Mesendoderm (in vitro differentiated cells): Measurements from ENCODE around the gene STIM2.

Experiments used
- DNase-seq: peaks from one replicate; pipeline ENCODE4 v3.0.0; 2013
- H2AK5ac ChIP-seq: 2 replicates; pipeline ENCODE4 v1.6.1; 2013; ENCODE audit warnings: low read length, inconsistent platforms
- H2BK120ac ChIP-seq: 2 replicates; pipeline ENCODE4 v1.6.1; 2013; ENCODE audit warnings: low read depth, mild to moderate bottlenecking, low read length, moderate library complexity, mixed read lengths
- H2BK15ac ChIP-seq: replicated peaks from 2 replicates; pipeline ENCODE4 v1.6.1; 2013; ENCODE audit warnings: low read depth, mild to moderate bottlenecking, moderate library complexity
- H2BK5ac ChIP-seq: 2 replicates; pipeline ENCODE4 v1.6.1; 2013; ENCODE audit warnings: low read length, inconsistent platforms
- H3K18ac ChIP-seq: 2 replicates; pipeline ENCODE4 v1.6.1; 2013; ENCODE audit warnings: mild to moderate bottlenecking, low read length, mixed read lengths
- H3K23ac ChIP-seq: one replicate; pipeline ENCODE4 v1.6.1; 2013; ENCODE audit warnings: low read length
- H3K27ac ChIP-seq: 2 replicates; pipeline ENCODE4 v1.5.1; 2013; ENCODE audit warnings: low read depth, mild to moderate bottlenecking, inconsistent platforms, low read length, moderate library complexity
- H3K27me3 ChIP-seq: 2 replicates; pipeline ENCODE4 v1.6.1; 2013; ENCODE audit warnings: low read length, control low read depth, mild to moderate bottlenecking, inconsistent platforms; ENCODE audit not compliant: insufficient read depth, poor library complexity
- H3K36me3 ChIP-seq: 2 replicates; pipeline ENCODE4 v1.6.1; 2013; ENCODE audit warnings: low read length, inconsistent platforms; ENCODE audit not compliant: control insufficient read depth, insufficient read depth
- H3K4ac ChIP-seq: one replicate; pipeline ENCODE4 v1.6.1; 2013; ENCODE audit warnings: low read depth, mild to moderate bottlenecking, low read length, moderate library complexity
- H3K4me1 ChIP-seq: 2 replicates; pipeline ENCODE4 v1.6.1; 2013; ENCODE audit warnings: low read depth, low read length, inconsistent platforms; ENCODE audit not compliant: control insufficient read depth
- H3K4me2 ChIP-seq: 2 replicates; pipeline ENCODE4 v1.6.1; 2013; ENCODE audit warnings: low read length
- H3K4me3 ChIP-seq: 2 replicates; pipeline ENCODE4 v1.5.1; 2013; ENCODE audit warnings: mild to moderate bottlenecking, low read length
- H3K56ac ChIP-seq: one replicate; pipeline ENCODE4 v1.6.1; 2013; ENCODE audit warnings: low read length
- H3K79me1 ChIP-seq: 2 replicates; pipeline ENCODE4 v1.6.1; 2013; ENCODE audit warnings: low read length, inconsistent platforms
- H3K79me2 ChIP-seq: 2 replicates; pipeline ENCODE4 v1.6.1; 2013; ENCODE audit warnings: mild to moderate bottlenecking, low read length; ENCODE audit not compliant: control insufficient read depth, insufficient read depth
- H3K9ac ChIP-seq: 2 replicates; pipeline ENCODE4 v1.6.1; 2013; ENCODE audit warnings: low read length, inconsistent platforms
- H4K5ac ChIP-seq: one replicate; pipeline ENCODE4 v1.6.1; 2013; ENCODE audit warnings: low read length
- H4K8ac ChIP-seq: one replicate; pipeline ENCODE4 v1.6.1; 2013; ENCODE audit warnings: low read depth, mild to moderate bottlenecking, control low read depth, low read length, moderate library complexity
- WGBS: extraction: QIAGEN DNeasy Blood & Tissue Kit; methylation state at CpG from one replicate; pipeline ENCODE4 v1.1.7; 2013; ENCODE audit warnings: low lambda C conversion rate, missing lambda C conversion rate; ENCODE audit not compliant: insufficient coverage; ENCODE audit errors: extremely low coverage; 5-methylcytosine and 5-hydroxymethylcytosine counted together

The STIM2 gene

DNA sequence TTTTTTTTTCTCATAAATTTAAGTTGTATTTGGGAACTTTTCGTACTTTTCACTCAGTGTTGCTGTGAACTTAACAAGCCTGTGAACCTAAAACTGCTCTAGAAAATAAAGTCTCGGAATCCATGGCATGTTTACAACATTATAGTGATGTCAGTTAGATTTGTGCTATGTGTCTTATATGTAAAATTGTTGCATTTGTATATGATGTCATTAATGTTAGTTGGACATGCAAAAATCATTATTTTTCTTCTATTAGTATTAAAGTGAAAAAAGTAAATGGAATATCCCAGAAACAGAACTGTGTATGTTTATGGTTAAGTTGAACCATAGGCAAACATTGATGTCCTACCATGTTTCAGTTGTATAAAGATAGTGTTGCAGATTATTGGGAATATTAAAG is 85.2 kb downstream of the STIM2 start:
- H3K23ac ChIP-seq: no peak overlapping the region
- no CpG with 5 or more reads among the region's 2 CpGs for WGBS
- no peak overlapping the region for H2AK5ac ChIP-seq
- H4K5ac ChIP-seq: no peak overlapping the region
- no peak overlapping the region for H3K56ac ChIP-seq
- peaks cover 11% of the 10 kb centered on the region for H3K79me2 ChIP-seq
- H2BK5ac ChIP-seq: no peak overlapping the region
- H3K36me3 ChIP-seq: no peaks in the 10 kb centered on the region
- H3K27ac ChIP-seq: no peak overlapping the region
- H2BK15ac ChIP-seq: no peak overlapping the region
- H3K4me2 ChIP-seq: no peak overlapping the region
- H4K8ac ChIP-seq: no peak overlapping the region
- H3K18ac ChIP-seq: no peak overlapping the region
- peaks cover 4% of the 10 kb centered on the region for H3K4me1 ChIP-seq
- peaks cover 8% of the 10 kb centered on the region for H3K79me1 ChIP-seq
- no peak overlapping the region for H3K4ac ChIP-seq
- no peak overlapping the region for H3K4me3 ChIP-seq
- no peak for DNase-seq
- no peaks in the 10 kb centered on the region for H3K27me3 ChIP-seq
- no peak overlapping the region for H2BK120ac ChIP-seq
- no peak overlapping the region for H3K9ac ChIP-seq

DNA sequence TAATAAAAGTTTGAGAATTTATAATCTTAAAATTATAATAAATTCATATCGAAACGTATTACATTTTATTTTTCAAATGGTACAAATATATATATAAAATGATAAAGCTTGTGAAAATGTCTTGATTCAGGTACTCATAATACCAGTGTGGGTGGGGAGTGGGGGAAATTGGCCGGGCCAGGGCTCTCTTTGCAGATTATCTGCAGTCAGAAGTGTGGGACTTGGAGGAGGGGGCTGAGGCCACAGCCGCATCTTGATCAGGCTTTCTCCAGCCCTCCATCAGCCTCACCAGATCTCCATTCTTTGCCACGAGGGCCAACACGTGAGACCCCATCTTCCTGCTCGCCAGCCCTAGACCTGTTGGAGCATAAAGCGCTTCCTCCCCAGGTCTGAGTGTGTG is 86.7 kb downstream of the STIM2 start:
- Histone ChIP-seq H3K4me3 (no peak overlapping the region), H3K4me2 (no peak overlapping the region), H3K27me3 (no peaks in the 10 kb centered on the region), H3K56ac (no peak overlapping the region), H2BK5ac (no peak overlapping the region), H3K4ac (no peak overlapping the region), H3K79me2 (peaks cover 17% of the 10 kb centered on the region), H4K8ac (no peak overlapping the region), H2AK5ac (no peak overlapping the region), H3K79me1 (peaks cover 13% of the 10 kb centered on the region), H3K36me3 (no peaks in the 10 kb centered on the region), H2BK15ac (no peak overlapping the region), H4K5ac (no peak overlapping the region), H3K4me1 (no peaks in the 10 kb centered on the region), H3K27ac (no peak overlapping the region), H3K9ac (no peak overlapping the region), H2BK120ac (no peak overlapping the region), H3K18ac (no peak overlapping the region), H3K23ac (no peak overlapping the region)
- 100% methylated on average over 2 of the region's 8 CpGs for WGBS
- DNase-seq: no peak

DNA sequence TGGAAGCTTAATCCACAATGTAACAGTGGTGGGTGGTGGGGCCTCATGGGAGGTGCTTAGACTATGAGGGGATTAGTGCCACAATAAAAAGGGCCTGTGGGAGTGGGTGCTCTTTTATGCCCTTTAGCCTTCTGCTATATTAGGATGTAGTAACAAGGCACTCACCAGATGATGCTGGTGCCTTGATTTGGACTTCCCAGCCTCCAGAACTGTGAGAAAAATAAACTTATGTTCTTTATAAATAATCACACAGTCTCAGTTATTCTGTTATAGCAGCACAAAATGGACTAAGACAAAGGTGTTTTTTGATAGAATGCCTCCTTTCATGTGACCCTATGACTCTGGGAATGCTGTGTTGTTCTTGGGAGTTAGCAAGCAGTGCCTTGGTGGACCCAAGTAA is 89.8 kb downstream of the STIM2 start:
- no peak overlapping the region for H3K4ac ChIP-seq
- no peak overlapping the region for H3K18ac ChIP-seq
- H3K79me1 ChIP-seq: peaks cover 15% of the 10 kb centered on the region
- no peak overlapping the region for H2AK5ac ChIP-seq
- no peak overlapping the region for H3K4me3 ChIP-seq
- no peak overlapping the region for H3K23ac ChIP-seq
- no peak overlapping the region for H2BK5ac ChIP-seq
- no peak overlapping the region for H3K27ac ChIP-seq
- H3K27me3 ChIP-seq: no peaks in the 10 kb centered on the region
- H3K79me2 ChIP-seq: peaks cover 15% of the 10 kb centered on the region
- no peak overlapping the region for H4K5ac ChIP-seq
- H4K8ac ChIP-seq: no peak overlapping the region
- no peaks in the 10 kb centered on the region for H3K36me3 ChIP-seq
- no peaks in the 10 kb centered on the region for H3K4me1 ChIP-seq
- no peak overlapping the region for H2BK15ac ChIP-seq
- H3K9ac ChIP-seq: no peak overlapping the region
- no peak overlapping the region for H3K56ac ChIP-seq
- H3K4me2 ChIP-seq: no peak overlapping the region
- no peak overlapping the region for H2BK120ac ChIP-seq
- no peak for DNase-seq

DNA sequence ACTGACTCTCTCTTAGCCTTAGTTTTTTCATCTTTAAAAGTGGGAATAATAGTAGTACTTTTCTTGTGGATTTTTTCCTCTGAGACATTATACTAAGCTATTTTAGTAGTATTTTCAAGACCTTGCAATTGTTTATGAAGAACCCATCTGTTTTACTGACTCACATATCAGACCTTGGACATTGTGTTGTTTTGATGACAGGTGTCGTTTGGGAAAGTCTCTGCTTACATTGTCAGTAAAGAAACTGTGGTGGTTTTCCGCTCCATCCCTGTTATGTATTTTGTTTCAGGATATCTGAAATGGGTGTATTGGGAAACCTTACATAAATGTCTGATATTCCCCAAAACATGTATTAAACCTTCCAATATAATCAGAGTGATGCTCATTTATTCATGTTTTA is 92.2 kb downstream of the STIM2 start:
- Histone ChIP-seq H2BK15ac (no peak overlapping the region), H4K5ac (no peak overlapping the region), H3K23ac (no peak overlapping the region), H3K4me1 (no peaks in the 10 kb centered on the region), H3K36me3 (no peaks in the 10 kb centered on the region), H2BK120ac (no peak overlapping the region), H3K9ac (no peak overlapping the region), H3K4me2 (no peak overlapping the region), H2BK5ac (no peak overlapping the region), H3K18ac (no peak overlapping the region), H4K8ac (no peak overlapping the region), H3K79me2 (peaks cover 11% of the 10 kb centered on the region), H3K4ac (no peak overlapping the region), H3K27me3 (no peaks in the 10 kb centered on the region), H3K79me1 (peaks cover 9% of the 10 kb centered on the region), H3K56ac (no peak overlapping the region), H3K4me3 (no peak overlapping the region), H3K27ac (no peak overlapping the region), H2AK5ac (no peak overlapping the region)
- DNase-seq: no peak
- no CpG with 5 or more reads among the region's 2 CpGs for WGBS

DNA sequence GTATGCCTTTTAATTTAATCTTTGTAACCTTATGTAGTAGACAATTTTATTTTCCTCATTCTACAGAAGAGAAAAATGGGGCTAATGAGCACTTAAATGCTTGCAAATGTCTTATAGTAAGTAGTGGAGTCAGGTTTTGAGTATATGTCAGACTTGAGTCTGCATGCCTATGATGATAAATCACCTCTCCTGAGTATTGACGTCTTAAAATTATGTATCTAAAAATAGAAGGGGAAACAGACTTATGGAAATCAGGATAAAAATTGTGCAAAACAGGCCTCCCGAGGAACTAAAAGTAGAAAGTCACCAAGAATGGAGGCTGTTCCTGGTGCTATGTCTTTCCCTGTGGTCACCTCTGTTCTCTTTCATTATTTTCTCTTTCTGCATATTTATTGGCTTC is 92.7 kb downstream of the STIM2 start:
- Histone ChIP-seq H3K36me3 (no peaks in the 10 kb centered on the region), H3K4me1 (no peaks in the 10 kb centered on the region), H2BK120ac (no peak overlapping the region), H2BK5ac (no peak overlapping the region), H3K9ac (no peak overlapping the region), H4K5ac (no peak overlapping the region), H3K79me2 (peaks cover 7% of the 10 kb centered on the region), H2AK5ac (no peak overlapping the region), H3K4me3 (no peak overlapping the region), H3K18ac (no peak overlapping the region), H3K27ac (no peak overlapping the region), H3K23ac (no peak overlapping the region), H3K56ac (no peak overlapping the region), H3K27me3 (no peaks in the 10 kb centered on the region), H4K8ac (no peak overlapping the region), H3K4me2 (no peak overlapping the region), H2BK15ac (no peak overlapping the region), H3K4ac (no peak overlapping the region), H3K79me1 (peaks cover 7% of the 10 kb centered on the region)
- WGBS: no CpG with 5 or more reads among the region's 2 CpGs
- DNase-seq: no peak

DNA sequence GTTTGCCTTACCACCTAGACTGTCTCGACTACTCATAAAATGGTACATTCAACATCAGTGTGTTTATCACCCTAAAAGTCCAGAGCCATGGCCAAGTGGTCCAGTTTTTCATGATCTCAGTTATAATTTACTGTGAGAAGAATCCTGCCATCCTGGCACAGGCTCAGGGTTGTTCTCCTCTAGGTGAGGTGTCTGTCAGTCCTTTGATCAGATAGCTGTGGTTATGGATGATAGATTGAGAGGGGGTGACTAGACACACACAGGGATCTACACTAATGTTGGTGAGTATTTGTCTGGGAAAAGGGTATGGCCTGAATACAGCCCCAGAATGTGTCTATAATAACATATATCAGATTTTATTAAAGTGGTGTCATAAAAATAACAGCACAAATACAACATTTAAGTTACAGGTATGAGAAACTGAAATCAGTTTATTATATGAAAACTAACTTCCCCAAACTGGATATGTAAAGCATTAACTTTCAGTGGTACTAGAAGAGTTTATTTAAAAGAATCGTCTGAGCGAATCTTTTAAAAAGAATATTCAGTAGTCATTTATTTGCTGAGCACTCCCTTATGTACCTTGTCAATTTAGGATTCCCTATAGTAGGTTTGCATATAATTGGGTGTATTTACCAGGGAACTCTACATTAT is 93.3 kb downstream of the STIM2 start:
- Histone ChIP-seq H2BK15ac (no peak overlapping the region), H4K8ac (no peak overlapping the region), H3K79me1 (peaks cover 7% of the 10 kb centered on the region), H2BK120ac (no peak overlapping the region), H3K4ac (no peak overlapping the region), H3K18ac (no peak overlapping the region), H3K27ac (no peak overlapping the region), H3K4me1 (no peaks in the 10 kb centered on the region), H3K27me3 (no peaks in the 10 kb centered on the region), H4K5ac (no peak overlapping the region), H2BK5ac (no peak overlapping the region), H3K36me3 (no peaks in the 10 kb centered on the region), H3K4me3 (no peak overlapping the region), H2AK5ac (no peak overlapping the region), H3K4me2 (no peak overlapping the region), H3K9ac (no peak overlapping the region), H3K79me2 (peaks cover 7% of the 10 kb centered on the region), H3K56ac (no peak overlapping the region), H3K23ac (no peak overlapping the region)
- no CpG with 5 or more reads among the region's 3 CpGs for WGBS
- DNase-seq: no peak
